Measurements from ENCODE around the gene TMEM135. TPM values are rescaled to one million over a fixed set of nuclear protein-coding genes. Genes with fewer than 3 reads are reported as not detected.

Gene TMEM135
- total RNA-seq, 2 donors from 2014 or later = 111 to 113 TPM

GRCh38 chr11:87239531-87239930 is 201.8 kb downstream of the TMEM135 start:
- no peaks in the 10 kb centered on the region for H3K27me3 ChIP-seq (ENCODE audit: control insufficient read depth, insufficient read depth, low read length, poor library complexity, severe bottlenecking)
- no peaks in the 10 kb centered on the region for H3K4me1 ChIP-seq (ENCODE audit: control insufficient read depth, insufficient read depth, low read length)
- TF ChIP-seq CTCF (conservative IDR thresholded peaks at IDR 0.05) = no peak
- H3K36me3 ChIP-seq (ENCODE audit: control insufficient read depth, insufficient read depth, low read length) = peaks cover 23% of the 10 kb centered on the region
- H3K27ac ChIP-seq (ENCODE audit: low read depth, low read length) = no peak overlapping the region
- Mint-ChIP-seq H3K4me1 (no peaks in the 10 kb centered on the region), H3K36me3 (ENCODE audit: low read depth) (peaks cover 18% of the 10 kb centered on the region), H3K9me3 (peaks cover 2% of the 10 kb centered on the region), H3K27ac (no peak overlapping the region), H3K4me3 (no peak overlapping the region), H3K27me3 (ENCODE audit: insufficient read depth) (no peaks in the 10 kb centered on the region)
- H3K4me3 ChIP-seq (ENCODE audit: low read length) = no peak overlapping the region
- no peak overlapping the region for H3K9ac ChIP-seq (ENCODE audit: extremely low read depth, low read length, poor library complexity, severe bottlenecking)
- H3K9me3 ChIP-seq (ENCODE audit: control insufficient read depth, low read length) = no peaks in the 10 kb centered on the region
- DNase-seq = no peak
- WGBS, 2 experiments (ENCODE audit: insufficient coverage in 1 of 2, insufficient read length in 1 of 2) = no CpG with 5 or more reads among the region's 1 CpG

GRCh38 chr11:87251560-87251959 is 213.8 kb downstream of the TMEM135 start:
- no peak overlapping the region for H3K4me3 Mint-ChIP-seq
- no peaks in the 10 kb centered on the region for H3K27me3 Mint-ChIP-seq (ENCODE audit: insufficient read depth)
- Histone ChIP-seq H3K4me1 (ENCODE audit: control insufficient read depth, insufficient read depth, low read length) (no peaks in the 10 kb centered on the region), H3K4me3 (ENCODE audit: low read length) (no peak overlapping the region), H3K36me3 (ENCODE audit: control insufficient read depth, insufficient read depth, low read length) (no peaks in the 10 kb centered on the region), H3K27me3 (ENCODE audit: control insufficient read depth, insufficient read depth, low read length, poor library complexity, severe bottlenecking) (no peaks in the 10 kb centered on the region), H3K9ac (ENCODE audit: extremely low read depth, low read length, poor library complexity, severe bottlenecking) (no peak overlapping the region), H3K27ac (ENCODE audit: low read depth, low read length) (no peak overlapping the region), H3K9me3 (ENCODE audit: control insufficient read depth, low read length) (no peaks in the 10 kb centered on the region)
- H3K27ac Mint-ChIP-seq = no peak overlapping the region
- H3K4me1 Mint-ChIP-seq = no peaks in the 10 kb centered on the region
- H3K9me3 Mint-ChIP-seq = peaks cover 17% of the 10 kb centered on the region
- DNase-seq = no peak
- TF ChIP-seq CTCF (conservative IDR thresholded peaks at IDR 0.05) = no peak
- H3K36me3 Mint-ChIP-seq (ENCODE audit: low read depth) = peaks cover 19% of the 10 kb centered on the region
- WGBS, 2 experiments (ENCODE audit: insufficient coverage in 1 of 2, insufficient read length in 1 of 2) = 98% methylated on average over 3 of the region's 4 CpGs; no CpG with 5 or more reads in 1 of the 2 experiments

- Histone ChIP-seq H3K4me3 (ENCODE audit: low read length) (no peak overlapping the region), H3K27ac (ENCODE audit: low read depth, low read length) (no peak overlapping the region), H3K9me3 (ENCODE audit: control insufficient read depth, low read length) (no peaks in the 10 kb centered on the region), H3K36me3 (ENCODE audit: control insufficient read depth, insufficient read depth, low read length) (no peaks in the 10 kb centered on the region), H3K27me3 (ENCODE audit: control insufficient read depth, insufficient read depth, low read length, poor library complexity, severe bottlenecking) (no peaks in the 10 kb centered on the region), H3K4me1 (ENCODE audit: control insufficient read depth, insufficient read depth, low read length) (no peaks in the 10 kb centered on the region), H3K9ac (ENCODE audit: extremely low read depth, low read length, poor library complexity, severe bottlenecking) (no peak overlapping the region)
- H3K27ac Mint-ChIP-seq = no peak overlapping the region
- peaks cover 5% of the 10 kb centered on the region for H3K9me3 Mint-ChIP-seq
- peaks cover 7% of the 10 kb centered on the region for H3K36me3 Mint-ChIP-seq (ENCODE audit: low read depth)
- no peaks in the 10 kb centered on the region for H3K4me1 Mint-ChIP-seq
- H3K4me3 Mint-ChIP-seq = no peak overlapping the region
- no peak for TF ChIP-seq CTCF (conservative IDR thresholded peaks at IDR 0.05)
- no peaks in the 10 kb centered on the region for H3K27me3 Mint-ChIP-seq (ENCODE audit: insufficient read depth)
- no peak for DNase-seq
Observed at GRCh38 chr11:87252869-87253268, 215.1 kb downstream of the TMEM135 start.

All from endodermal cell (in vitro differentiated cells).